BE2C (cell line): ENCODE results near the gene MDM1. TPM values are rescaled to one million over a fixed set of nuclear protein-coding genes. Genes with fewer than 3 reads are reported as not detected.

Source experiments
- DNase-seq: peaks from one replicate; pipeline ENCODE4 v3.0.0-alpha.2; 2020
- H3K27me3 ChIP-seq: fragments of 250-450 bp; sonication (Bioruptor Pico); 2 replicates; pipeline ENCODE4 v1.5.1; 2020; ENCODE audit warnings: mild to moderate bottlenecking
- H3K36me3 ChIP-seq: fragments of 250-450 bp; sonication (Bioruptor Pico); 2 replicates; pipeline ENCODE4 v1.5.1; 2020; ENCODE audit warnings: mild to moderate bottlenecking
- H3K4me1 ChIP-seq: fragments of 250-450 bp; sonication (Bioruptor Pico); 2 replicates; pipeline ENCODE4 v1.5.1; 2020
- H3K4me3 ChIP-seq: 2 replicates; pipeline ENCODE4 v1.5.1; 2011; ENCODE audit warnings: low read depth, low read length
- H3K9me3 ChIP-seq: fragments of 250-450 bp; sonication (Bioruptor Pico); 2 replicates; pipeline ENCODE4 v1.5.1; 2020
- CTCF ChIP-seq: IDR thresholded peaks from 2 replicates; pipeline ENCODE4 v1.5.1; 2012; ENCODE audit warnings: mild to moderate bottlenecking, low read depth, low read length
- polyA plus RNA-seq: library from polyadenylated mRNA; unstranded; fragments of >200 nt; gene quantifications from one replicate; pipeline ENCODE4 v1.2.1, GENCODE V29; 2012; ENCODE audit warnings: low read depth, missing spikeins; ENCODE audit not compliant: insufficient read length, insufficient read depth

Gene MDM1, protein sequence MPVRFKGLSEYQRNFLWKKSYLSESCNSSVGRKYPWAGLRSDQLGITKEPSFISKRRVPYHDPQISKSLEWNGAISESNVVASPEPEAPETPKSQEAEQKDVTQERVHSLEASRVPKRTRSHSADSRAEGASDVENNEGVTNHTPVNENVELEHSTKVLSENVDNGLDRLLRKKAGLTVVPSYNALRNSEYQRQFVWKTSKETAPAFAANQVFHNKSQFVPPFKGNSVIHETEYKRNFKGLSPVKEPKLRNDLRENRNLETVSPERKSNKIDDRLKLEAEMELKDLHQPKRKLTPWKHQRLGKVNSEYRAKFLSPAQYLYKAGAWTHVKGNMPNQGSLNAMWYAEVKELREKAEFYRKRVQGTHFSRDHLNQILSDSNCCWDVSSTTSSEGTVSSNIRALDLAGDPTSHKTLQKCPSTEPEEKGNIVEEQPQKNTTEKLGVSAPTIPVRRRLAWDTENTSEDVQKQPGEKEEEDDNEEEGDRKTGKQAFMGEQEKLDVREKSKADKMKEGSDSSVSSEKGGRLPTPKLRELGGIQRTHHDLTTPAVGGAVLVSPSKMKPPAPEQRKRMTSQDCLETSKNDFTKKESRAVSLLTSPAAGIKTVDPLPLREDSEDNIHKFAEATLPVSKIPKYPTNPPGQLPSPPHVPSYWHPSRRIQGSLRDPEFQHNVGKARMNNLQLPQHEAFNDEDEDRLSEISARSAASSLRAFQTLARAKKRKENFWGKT
- 2.5 TPM for polyA plus RNA-seq

- Histone ChIP-seq H3K4me1 (peaks cover 6% of the 10 kb centered on the region; the same call in 1 of the 2 replicates), H3K4me3 (peak within 1 kb of the TSS; percentile 84), H3K36me3 (no peaks in the 10 kb centered on the region; the same call in 1 of the 2 replicates), H3K27me3 (no peaks in the 10 kb centered on the region), H3K9me3 (no peaks in the 10 kb centered on the region)
- peak; percentile 98 for DNase-seq
- TF ChIP-seq CTCF: no peak
These were observed at the start of gene MDM1 for GRCh38 chr12:68331869-68332727. MDM1 (minus strand) TSS chr12:68332362; CDS start chr12:68332245, 117 bp downstream.

DNA sequence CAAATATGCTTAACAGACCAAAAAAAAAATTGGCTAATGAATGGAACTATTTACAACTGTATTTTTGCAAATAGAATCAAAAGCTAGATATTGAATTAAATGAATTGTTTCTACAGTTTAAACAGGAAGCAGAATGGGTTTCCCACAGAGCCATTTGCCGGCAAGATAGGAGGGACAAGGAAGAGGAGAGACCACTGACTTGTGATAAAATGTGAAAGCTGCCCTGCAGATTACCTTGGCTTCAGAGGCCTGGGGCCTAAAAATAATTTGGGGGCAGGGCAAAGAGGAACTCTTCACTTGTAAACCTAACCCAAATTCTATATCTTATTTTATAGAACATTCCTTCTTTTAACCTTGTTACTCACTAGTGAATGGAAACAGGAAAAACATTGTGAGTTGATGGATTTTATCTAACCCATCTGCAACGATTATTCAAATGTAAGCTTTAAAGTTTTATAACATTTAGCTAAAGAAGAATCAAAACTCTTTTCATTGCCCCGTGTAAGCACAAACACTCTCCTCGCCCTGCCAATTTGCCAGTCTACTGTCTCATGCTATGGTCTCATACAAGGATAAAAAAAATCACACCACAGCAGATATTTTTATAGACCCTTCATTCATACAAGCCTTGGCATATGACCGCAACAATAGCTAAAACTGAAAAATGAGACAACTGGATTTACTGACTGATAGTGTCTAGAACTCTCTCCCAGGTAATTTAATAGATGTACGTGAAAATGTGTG, 49.5 kb upstream of the MDM1 start:
- no peaks in the 10 kb centered on the region for H3K9me3 ChIP-seq
- H3K4me1 ChIP-seq: no peaks in the 10 kb centered on the region
- no peak for DNase-seq

DNA sequence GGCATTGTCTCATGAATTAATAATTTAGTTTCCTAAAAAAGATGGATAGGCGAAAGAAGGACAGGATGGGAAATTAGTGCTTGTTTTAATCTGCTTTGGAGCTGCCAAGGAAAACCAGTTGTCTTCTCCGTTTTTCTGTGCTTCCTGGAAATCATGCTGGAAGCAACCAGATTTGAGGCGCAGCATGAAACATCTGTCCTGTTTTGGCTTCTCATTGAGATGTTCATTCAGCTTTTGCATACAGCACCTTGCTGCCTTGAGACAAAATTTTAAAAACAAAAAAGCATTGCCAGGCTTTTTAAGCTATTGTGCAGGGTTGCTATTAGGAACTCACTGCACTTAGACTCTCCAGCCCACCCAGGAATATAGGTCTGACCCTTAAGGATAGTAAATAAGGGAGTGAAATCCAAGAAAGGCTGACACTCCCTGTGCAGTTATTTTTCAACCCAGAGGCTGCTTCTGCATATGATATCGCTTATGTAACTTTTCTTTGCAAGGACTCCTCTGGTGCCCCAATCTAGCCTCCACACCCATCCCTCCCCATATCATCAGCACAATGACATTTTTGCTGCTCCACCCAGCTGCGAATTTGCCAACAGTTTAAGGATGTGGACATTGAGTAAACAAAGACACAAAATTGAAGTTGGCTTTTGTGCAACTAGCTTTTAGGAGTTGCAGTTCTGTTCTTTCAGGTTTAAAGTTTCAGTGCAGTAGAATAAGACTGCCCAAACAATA, 46.9 kb upstream of the MDM1 start:
- DNase-seq: no peak
- TF ChIP-seq CTCF: no peak
- no peaks in the 10 kb centered on the region for H3K4me1 ChIP-seq

More for the DNA sequence above, 49.5 kb upstream of the MDM1 start:
- no peak for TF ChIP-seq CTCF
- Histone ChIP-seq H3K4me3 (no peak overlapping the region), H3K36me3 (no peaks in the 10 kb centered on the region), H3K27me3 (no peaks in the 10 kb centered on the region; the same call in 1 of the 2 replicates)

GRCh38 chr12:68377881-68378280, 45.7 kb upstream of the MDM1 start:
- Histone ChIP-seq H3K36me3 (no peaks in the 10 kb centered on the region), H3K27me3 (no peaks in the 10 kb centered on the region; the same call in 1 of the 2 replicates), H3K9me3 (no peaks in the 10 kb centered on the region), H3K4me3 (no peak overlapping the region), H3K4me1 (no peaks in the 10 kb centered on the region)
- no peak for TF ChIP-seq CTCF
- DNase-seq: no peak

More for the DNA sequence above, 46.9 kb upstream of the MDM1 start:
- Histone ChIP-seq H3K9me3 (no peaks in the 10 kb centered on the region), H3K36me3 (no peaks in the 10 kb centered on the region), H3K4me3 (no peak overlapping the region), H3K27me3 (no peaks in the 10 kb centered on the region; the same call in 1 of the 2 replicates)

DNA sequence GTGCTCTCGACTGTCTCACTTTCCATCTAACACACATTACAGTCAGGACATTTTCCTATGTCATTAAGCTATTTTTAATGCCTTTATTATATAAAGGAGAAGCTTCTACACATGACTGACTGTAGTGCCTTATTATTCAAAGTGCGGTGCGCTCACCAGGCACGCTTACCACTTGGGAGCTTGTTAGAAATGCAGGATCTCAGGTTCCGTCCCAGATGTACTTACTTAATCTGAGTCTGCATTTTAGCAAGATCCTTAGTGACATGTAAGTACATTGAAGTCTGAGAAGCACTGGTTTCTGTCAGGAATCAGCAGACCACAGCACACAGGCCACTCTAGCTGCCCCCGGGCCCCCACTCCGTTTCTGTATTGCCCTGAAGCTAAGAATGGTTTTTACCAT, 44.7 kb upstream of the MDM1 start:
- no peak for TF ChIP-seq CTCF
- H3K4me3 ChIP-seq: no peak overlapping the region
- no peaks in the 10 kb centered on the region for H3K36me3 ChIP-seq
- no peaks in the 10 kb centered on the region for H3K4me1 ChIP-seq
- no peak for DNase-seq
- H3K9me3 ChIP-seq: no peaks in the 10 kb centered on the region
- H3K27me3 ChIP-seq: no peaks in the 10 kb centered on the region; the same call in 1 of the 2 replicates
